Measurements from ENCODE around the gene CD59.

Gene CD59

GRCh38 chr11:33725496-33725895 is 10.7 kb downstream of the CD59 start:
- TF ChIP-seq POLR2A (IDR thresholded peaks at IDR 0.05; ENCODE audit: extremely low read depth, insufficient read length): no peak
- TF ChIP-seq CTCF (IDR thresholded peaks at IDR 0.05; ENCODE audit: low read depth, low read length): no peak
- no peak for TF ChIP-seq MYC (IDR thresholded peaks at IDR 0.05; ENCODE audit: low read depth, low read length)
- TF ChIP-seq MAX (IDR thresholded peaks at IDR 0.05; ENCODE audit: low read depth, low read length): no peak
- no peak overlapping the region for H3K4me3 ChIP-seq (ENCODE audit: low read depth, low read length)
- no peak for DNase-seq (ENCODE audit: low read depth)

- TF ChIP-seq POLR2A (IDR thresholded peaks at IDR 0.05; ENCODE audit: extremely low read depth, insufficient read length) (no peak), CTCF (IDR thresholded peaks at IDR 0.05; ENCODE audit: low read depth, low read length) (no peak), MYC (IDR thresholded peaks at IDR 0.05; ENCODE audit: low read depth, low read length) (no peak), MAX (IDR thresholded peaks at IDR 0.05; ENCODE audit: low read depth, low read length) (no peak)
- no peak overlapping the region for H3K4me3 ChIP-seq (ENCODE audit: low read depth, low read length)
- DNase-seq (ENCODE audit: low read depth): no peak
Measured at GRCh38 chr11:33724644-33725035, 11.6 kb downstream of the CD59 start.

- peak; percentile 82 for DNase-seq (ENCODE audit: low read depth)
- TF ChIP-seq MAX (IDR thresholded peaks at IDR 0.05; ENCODE audit: low read depth, low read length): no peak
- no peak for TF ChIP-seq MYC (IDR thresholded peaks at IDR 0.05; ENCODE audit: low read depth, low read length)
- TF ChIP-seq POLR2A (IDR thresholded peaks at IDR 0.05; ENCODE audit: extremely low read depth, insufficient read length): no peak
- TF ChIP-seq CTCF (IDR thresholded peaks at IDR 0.05; ENCODE audit: low read depth, low read length): no peak
- no peak overlapping the region for H3K4me3 ChIP-seq (ENCODE audit: low read depth, low read length)
Measured at GRCh38 chr11:33723238-33723881, 12.9 kb downstream of the CD59 start.

- DNase-seq (ENCODE audit: low read depth): peak; percentile 18
- H3K4me3 ChIP-seq (ENCODE audit: low read depth, low read length): no peak overlapping the region
- TF ChIP-seq POLR2A (IDR thresholded peaks at IDR 0.05; ENCODE audit: extremely low read depth, insufficient read length): no peak
- no peak for TF ChIP-seq MAX (IDR thresholded peaks at IDR 0.05; ENCODE audit: low read depth, low read length)
- no peak for TF ChIP-seq MYC (IDR thresholded peaks at IDR 0.05; ENCODE audit: low read depth, low read length)
- no peak for TF ChIP-seq CTCF (IDR thresholded peaks at IDR 0.05; ENCODE audit: low read depth, low read length)
Measured at GRCh38 chr11:33722590-33723234, 13.5 kb downstream of the CD59 start.

- no peak for TF ChIP-seq MAX (IDR thresholded peaks at IDR 0.05; ENCODE audit: low read depth, low read length)
- no peak for TF ChIP-seq MYC (IDR thresholded peaks at IDR 0.05; ENCODE audit: low read depth, low read length)
- TF ChIP-seq CTCF (IDR thresholded peaks at IDR 0.05; ENCODE audit: low read depth, low read length): no peak
- no peak for TF ChIP-seq POLR2A (IDR thresholded peaks at IDR 0.05; ENCODE audit: extremely low read depth, insufficient read length)
- no peak for DNase-seq (ENCODE audit: low read depth)
- no peak overlapping the region for H3K4me3 ChIP-seq (ENCODE audit: low read depth, low read length)
Measured at GRCh38 chr11:33721984-33722383, 14.2 kb downstream of the CD59 start.

Measured in NB4 (cell line).